Transverse colon (tissue), 4 donors: ENCODE measurements around the gene DGKG.

Source experiments
- CTCF ChIP-seq, 5 experiments: fragments of 200-600 bp in 3 of 5; fragments of 450-650 bp in 2 of 5; sonication (generic) in 3 of 5; IDR thresholded peaks; 1 replicate in 2 of 5; 2 replicates in 3 of 5; pipeline ENCODE4 v1.5.1; 2016 to 2017; ENCODE audit warnings: antibody characterized with exemption in 5 of 5, inconsistent platforms in 3 of 5, mild to moderate bottlenecking in 2 of 5, moderate library complexity in 1 of 5
- POLR2A ChIP-seq: fragments of 450-650 bp; IDR thresholded peaks from one replicate; pipeline ENCODE4 v1.6.1; 2016; ENCODE audit warnings: antibody characterized with exemption, mild to moderate bottlenecking, moderate library complexity
- POLR2AphosphoS5 ChIP-seq, 3 donors: sonication (generic); formaldehyde crosslinking; IDR thresholded peaks; one replicate each; pipeline ENCODE4 v1.6.1; 2016; ENCODE audit warnings: antibody characterized with exemption in 3 of 3

GRCh38 chr3:186167646-186168395 lies 194.2 kb downstream of the DGKG start:
- TF ChIP-seq CTCF (IDR thresholded peaks at IDR 0.05) = no peak
- TF ChIP-seq POLR2A = no peak
- TF ChIP-seq POLR2AphosphoS5 (IDR thresholded peaks at IDR 0.05) = no peak
